Right lung (tissue), 10 donors: ENCODE data around the gene ZAP70. TPM values are rescaled to one million over a fixed set of nuclear protein-coding genes. Genes with fewer than 3 reads are reported as not detected.
"Not testable (repeated sequence)": the region's sequence is repeated elsewhere in the genome, so short reads cannot be mapped to it uniquely, and the experiment has no call there.

ENCODE experiments used
- DNase-seq, 2 donors: peaks; one replicate each; pipeline ENCODE4 v3.0.0-alpha.2; 2013
- long read RNA-seq, 8 donors: transcript quantifications; one replicate each; lab custom pipeline, GENCODE V29; 2026
- polyA plus RNA-seq, 5 donors: library from polyadenylated mRNA; unstranded; fragments of 120-200 nt; gene quantifications; one replicate each; pipeline versions ENCODE4 v1.2.1 to v1.2.3, GENCODE V29; 2013; ENCODE audit warnings: inconsistent platforms in 1 of 5, low replicate concordance in 1 of 5; ENCODE audit not compliant: insufficient read length in 5 of 5, insufficient read depth in 1 of 5

The ZAP70 gene
- 1 to 10 TPM; 1.5 to 2.4 (median 1.8) TPM for polyA plus RNA-seq
- long read RNA-seq, donor 1 = 0 reads
- long read RNA-seq, donor 2 = 0 reads
- long read RNA-seq, donor 3 = 0 reads
- long read RNA-seq, donor 4 = 0 reads
- long read RNA-seq, donor 5, partial matches to known transcripts = 0 of 1 reads
- long read RNA-seq, donor 5, other reads (novel, unspliced or antisense) = 0 of 1 reads
- long read RNA-seq, donor 6, partial matches to known transcripts = 0 of 1 reads
- long read RNA-seq, donor 6, other reads (novel, unspliced or antisense) = 0 of 1 reads
- long read RNA-seq, donor 7 = 0 reads
- long read RNA-seq, donor 8 = 0 reads

DNA sequence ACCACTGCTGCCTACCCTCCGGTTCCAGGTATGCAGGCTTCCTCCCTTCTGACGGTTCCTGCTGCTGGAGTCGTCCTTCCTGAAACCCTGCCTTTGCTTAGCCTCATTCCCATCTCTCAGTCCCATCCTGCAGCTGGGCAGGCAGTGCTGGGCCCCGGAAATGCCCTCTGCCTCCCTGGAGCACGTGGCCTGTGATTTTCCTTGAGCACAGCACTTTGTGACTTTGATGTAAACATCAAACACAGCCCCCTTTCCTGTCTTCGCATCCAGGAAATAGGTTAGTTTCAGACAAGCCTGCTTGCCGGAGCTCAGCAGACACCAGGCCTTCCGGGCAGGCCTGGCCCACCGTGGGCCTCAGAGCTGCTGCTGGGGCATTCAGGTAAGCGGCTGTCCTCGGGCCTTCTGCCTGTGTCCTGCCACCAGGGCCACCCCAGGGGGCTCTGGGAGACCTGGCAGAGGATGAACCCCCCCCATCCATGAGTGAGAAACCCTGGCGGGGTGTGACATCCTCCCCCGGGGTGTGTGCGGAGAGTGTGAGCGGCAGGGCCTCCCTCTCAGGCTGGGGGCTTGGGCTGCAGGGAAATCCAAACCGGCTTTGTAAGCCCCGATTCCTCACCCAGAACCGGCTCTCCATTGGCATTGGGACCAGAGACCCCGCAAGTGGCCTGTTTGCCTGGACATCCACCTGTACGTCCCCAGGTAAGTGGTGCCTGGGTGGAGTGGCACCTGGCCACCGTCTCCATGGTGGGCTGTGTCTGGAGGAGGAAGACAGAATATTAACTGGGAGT lies at the start of gene ZAP70:
Gene ZAP70, plus strand, starts transcription at position 281 of the 788 bp plus-strand sequence. CDS start 10,461 bp downstream, outside the sequence.
- no peak for DNase-seq

DNA sequence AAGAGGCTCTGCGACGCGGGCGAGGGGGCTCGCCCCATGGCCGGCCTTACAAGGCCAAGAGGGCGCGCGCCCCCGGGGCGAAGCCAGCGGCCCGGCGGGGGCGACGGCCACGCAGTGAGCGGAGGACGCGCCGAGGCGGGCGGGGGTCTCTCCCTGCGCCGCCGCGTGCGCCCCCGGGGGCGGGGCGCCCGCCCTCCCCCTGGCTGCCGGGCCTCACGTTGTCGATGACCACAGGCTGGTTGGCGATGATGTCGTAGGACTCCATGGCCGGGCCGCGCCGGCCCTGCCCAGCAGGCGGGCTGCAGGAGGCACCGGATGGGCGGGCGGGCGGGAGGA lies 49.8 kb upstream of the ZAP70 start:
- peak in 1 of 2 donors; percentile 72 for DNase-seq

DNA sequence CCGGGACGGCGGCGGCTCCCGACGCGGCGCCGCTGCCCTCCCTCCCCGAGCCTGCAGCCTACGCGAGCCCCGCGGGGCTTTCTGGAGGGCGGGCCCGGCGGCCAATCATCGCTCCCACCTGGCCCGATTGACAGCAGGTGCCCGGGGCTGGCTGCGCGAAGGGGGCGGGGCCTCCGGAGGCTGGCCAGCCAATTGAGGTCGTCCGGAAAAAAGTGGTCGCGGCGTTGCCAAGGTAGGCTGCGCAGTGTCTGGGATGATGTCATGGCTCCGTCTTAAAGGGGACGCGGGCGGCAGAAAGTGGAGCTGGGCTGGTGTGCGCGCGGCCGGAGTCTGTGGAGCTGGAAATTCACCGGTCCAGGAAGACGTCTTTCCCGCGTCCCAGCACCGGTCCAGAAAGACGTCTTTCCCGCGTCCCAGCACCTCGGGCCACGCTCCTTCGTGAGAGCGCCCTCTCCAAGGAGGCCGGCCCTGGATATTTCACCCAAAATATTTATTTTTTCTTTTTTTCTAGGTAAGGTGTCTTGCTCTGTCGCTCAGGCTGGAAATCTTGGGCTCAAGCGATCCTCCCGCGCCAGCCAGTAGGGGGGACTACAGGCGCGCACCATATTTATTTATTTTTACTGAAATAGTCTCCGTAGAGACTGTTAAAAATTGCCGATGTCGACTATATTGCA lies 49.3 kb upstream of the ZAP70 start, which contains the start of gene ACTR1B:
Gene ACTR1B, minus strand, starts transcription at position 83 of the 674 bp plus-strand sequence. CDS start 154 bp downstream, outside the sequence.
- DNase-seq = peak; percentile 97

DNA sequence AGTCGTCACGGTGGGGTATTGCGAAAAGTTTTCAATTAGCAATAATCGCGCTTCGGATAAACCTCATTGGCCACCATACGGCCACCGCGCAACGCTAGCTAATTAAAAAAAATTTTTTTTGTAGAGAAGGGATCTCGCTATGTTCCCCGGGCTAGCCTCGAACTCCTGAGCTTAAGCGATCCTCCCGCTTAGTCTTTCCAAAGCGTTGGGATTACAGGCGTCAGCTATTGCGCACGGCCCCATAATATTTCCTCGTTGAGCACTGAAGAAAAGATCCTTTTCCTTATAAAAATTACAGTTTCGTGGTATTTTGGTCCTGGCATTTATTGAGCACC lies 48.8 kb upstream of the ZAP70 start:
- no peak for DNase-seq

DNA sequence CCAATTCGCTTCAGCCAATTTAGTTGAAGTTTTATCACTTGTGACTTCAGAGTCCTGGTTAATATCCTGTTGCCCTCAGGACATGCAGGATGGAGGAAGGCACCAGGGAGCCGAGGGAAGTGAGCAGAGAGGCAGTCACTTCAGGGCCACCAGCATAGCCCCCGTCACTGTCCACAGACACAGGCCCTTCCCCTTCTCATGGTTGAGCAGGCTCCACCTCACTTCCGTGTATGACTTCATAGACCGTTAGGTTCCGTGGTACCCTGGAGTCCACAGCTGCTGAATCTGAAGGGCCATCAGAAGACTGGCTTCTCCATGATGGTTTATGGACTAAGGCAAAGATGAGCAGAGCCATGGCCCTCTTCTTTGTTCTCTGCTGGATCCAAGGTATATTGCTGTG lies 43.9 kb upstream of the ZAP70 start, which contains the start of gene C2orf92:
Gene C2orf92, plus strand, starts transcription at position 266 of the 400 bp plus-strand sequence. Its CDS starts 76 bp downstream, at position 342.
- DNase-seq = no peak

- DNase-seq = no peak
Measured at GRCh38 chr2:97670471-97670870, 42.9 kb upstream of the ZAP70 start.

DNA sequence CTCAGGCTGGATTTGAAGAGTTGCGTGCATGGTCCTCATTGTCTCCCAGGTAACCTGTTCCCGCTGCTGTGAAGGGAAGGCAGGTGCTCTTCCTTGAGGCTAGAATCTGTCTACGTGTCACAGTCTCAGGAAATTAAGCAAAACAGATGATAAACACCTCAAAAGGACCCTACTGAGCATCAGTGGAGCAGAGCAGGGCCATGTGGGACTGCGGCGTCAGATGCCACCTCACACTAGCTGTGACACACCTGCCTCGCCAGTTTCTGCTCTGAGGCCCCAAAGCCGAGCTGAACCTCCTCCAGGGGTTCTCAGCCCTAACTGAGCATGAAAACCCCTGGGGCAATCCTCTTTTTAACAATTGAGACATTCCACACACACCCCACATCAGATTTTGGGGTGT lies 41.9 kb upstream of the ZAP70 start:
- no peak for DNase-seq

GRCh38 chr2:97672606-97673140 lies 40.7 kb upstream of the ZAP70 start:
- not testable (repeated sequence) for DNase-seq

GRCh38 chr2:97673182-97673914 lies 40.0 kb upstream of the ZAP70 start:
- no peak for DNase-seq

GRCh38 chr2:97673915-97674283 lies 39.5 kb upstream of the ZAP70 start:
- DNase-seq = no peak

DNA sequence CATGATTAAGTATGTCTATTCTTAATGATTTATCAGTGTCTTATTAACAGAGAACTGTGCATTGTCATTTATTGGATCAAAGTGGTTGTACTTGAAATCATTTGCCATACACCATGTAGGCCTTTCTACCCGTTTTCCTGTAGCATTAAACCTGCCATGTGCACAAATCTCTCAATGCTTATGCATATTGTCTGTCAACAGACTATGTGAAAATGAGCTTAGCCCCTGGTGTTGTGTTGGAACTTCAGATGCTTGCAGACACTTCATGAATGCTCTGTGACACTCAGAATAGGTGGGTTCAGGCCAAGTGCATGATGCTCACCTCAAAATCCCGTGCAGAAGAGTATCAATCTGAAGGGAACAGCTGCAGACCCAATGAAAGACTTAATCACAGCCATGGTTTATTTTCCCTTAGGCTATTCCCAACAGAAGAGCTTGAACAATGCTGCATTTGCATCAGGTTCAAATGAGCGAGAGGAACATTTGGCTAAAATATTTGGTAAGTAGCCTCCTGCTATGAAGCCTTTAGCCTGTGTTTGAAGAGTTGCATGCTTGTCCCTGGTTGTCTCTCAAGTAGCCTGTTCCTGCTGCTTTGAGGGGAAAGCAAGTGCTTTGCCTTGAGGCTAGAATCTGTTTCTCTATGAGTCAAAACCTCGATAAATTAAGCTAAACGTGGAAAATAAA lies 37.8 kb upstream of the ZAP70 start:
- DNase-seq = no peak

- DNase-seq = no peak
Measured at GRCh38 chr2:97676620-97677019, 36.8 kb upstream of the ZAP70 start.

DNA sequence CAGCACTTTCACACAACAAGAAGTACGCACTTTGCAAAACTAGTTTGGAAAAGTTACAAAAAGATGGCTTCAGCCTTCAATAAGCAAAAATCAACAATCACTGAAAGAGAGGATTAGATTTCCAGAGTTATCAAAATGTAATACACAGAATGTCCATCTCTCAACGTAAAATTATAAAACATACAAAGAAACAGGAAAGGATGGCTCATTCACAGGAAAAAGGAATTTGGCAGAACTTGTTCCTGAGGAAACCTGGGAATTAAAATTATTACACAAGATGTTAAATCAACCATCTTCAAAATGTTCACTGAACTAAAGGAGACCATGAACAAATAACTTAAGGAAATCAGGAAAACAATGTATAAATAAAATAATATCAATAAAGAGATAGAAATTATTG lies 35.9 kb upstream of the ZAP70 start:
- DNase-seq = no peak

- no peak for DNase-seq
Measured at GRCh38 chr2:97678298-97678697, 35.1 kb upstream of the ZAP70 start.

GRCh38 chr2:97687235-97687634 lies 26.1 kb upstream of the ZAP70 start:
- DNase-seq = not testable (repeated sequence)

DNA sequence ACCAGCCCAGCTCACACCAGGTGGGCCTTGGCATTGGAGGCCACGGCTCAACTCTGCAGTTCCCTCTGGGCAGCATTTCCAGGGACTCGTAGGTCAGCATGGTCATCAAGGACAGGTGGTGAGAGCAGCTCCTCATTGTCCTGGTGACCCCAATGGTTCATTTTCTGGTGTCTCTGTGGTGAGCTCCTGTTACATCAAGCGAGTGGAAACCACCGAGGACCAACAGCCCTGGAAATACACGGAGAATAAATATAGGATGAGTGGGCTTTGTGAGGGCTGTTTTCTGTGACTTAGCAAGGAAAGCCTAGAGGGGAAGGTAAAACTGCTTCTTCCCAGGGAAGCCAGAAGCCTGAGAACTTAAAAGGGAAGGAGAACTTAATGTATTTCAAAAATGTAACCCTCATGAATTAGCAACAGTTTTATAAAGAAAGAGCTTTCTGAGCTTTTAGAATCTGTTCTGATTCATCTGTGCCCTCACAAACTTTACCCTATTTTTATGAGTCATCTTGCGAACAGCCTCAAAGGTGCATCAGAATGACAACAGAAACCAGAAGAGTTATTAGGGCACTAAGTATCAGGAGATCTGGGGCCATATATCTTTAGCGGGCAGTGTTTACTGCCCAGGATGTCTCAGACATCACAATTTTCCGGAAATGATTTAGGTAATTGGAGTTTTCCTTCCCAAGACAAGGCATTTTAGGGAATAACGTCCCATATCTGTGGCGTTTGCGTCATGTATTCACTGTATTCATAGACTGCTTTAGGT lies 25.1 kb upstream of the ZAP70 start:
- no peak for DNase-seq

DNA sequence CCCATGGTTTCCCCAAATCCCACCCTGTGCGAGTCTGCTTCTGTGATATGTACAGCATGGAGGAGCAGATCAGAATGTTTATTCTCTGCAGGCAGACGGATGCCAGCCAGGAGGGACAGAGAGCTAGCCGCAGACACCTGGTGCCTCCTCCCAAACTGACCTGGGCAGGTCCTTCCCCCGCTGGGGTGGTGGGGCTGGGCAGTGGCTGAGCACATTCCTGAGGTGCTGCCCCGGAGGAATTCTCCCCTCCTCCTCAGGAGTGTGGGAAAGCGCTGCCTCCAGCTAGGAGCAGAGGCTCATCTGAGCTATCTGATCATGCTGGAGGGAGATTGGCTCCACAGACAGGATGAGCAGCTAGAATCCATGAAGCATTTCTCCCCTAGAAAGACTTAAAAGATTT lies 22.2 kb upstream of the ZAP70 start:
- DNase-seq = no peak

DNA sequence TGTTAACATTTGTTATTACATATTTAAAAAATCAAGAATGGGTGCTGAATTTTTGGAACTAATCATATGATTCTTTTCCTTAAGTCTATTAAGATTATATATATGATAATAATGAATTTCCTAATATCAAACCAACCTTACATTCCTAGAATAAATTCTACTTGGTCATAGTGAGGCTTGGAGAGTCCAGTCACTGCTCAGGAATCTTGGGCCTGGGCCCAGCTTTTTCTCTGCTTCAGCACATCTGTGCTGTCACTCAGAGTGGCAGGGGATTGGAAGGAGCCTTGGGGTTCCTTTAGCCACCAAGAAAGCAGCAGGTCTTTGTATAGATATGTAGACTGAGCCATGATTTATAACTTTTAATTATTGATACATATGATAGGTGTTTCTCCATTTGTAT lies 19.9 kb upstream of the ZAP70 start:
- DNase-seq = no peak

- DNase-seq = no peak
Measured at GRCh38 chr2:97695744-97696143, 17.6 kb upstream of the ZAP70 start.
